IPS-15b (cell line): Measurements from ENCODE around the gene CRIM1.
"Not testable (repeated sequence)": the region's sequence is repeated elsewhere in the genome, so short reads cannot be mapped to it uniquely, and the experiment has no call there.

Source experiments
- H3K27me3 ChIP-seq: one replicate; pipeline ENCODE4 v1.6.1; 2013; ENCODE audit warnings: low read length; ENCODE audit not compliant: control insufficient read depth, insufficient read depth
- H3K36me3 ChIP-seq: one replicate; pipeline ENCODE4 v1.6.1; 2013; ENCODE audit warnings: low read length; ENCODE audit not compliant: control insufficient read depth, insufficient read depth
- H3K4me1 ChIP-seq: one replicate; pipeline ENCODE4 v1.6.1; 2013; ENCODE audit warnings: mild to moderate bottlenecking, low read length; ENCODE audit not compliant: control insufficient read depth, insufficient read depth
- H3K4me3 ChIP-seq: one replicate; pipeline ENCODE4 v1.5.1; 2013; ENCODE audit warnings: low read depth, low read length
- H3K9ac ChIP-seq: one replicate; pipeline ENCODE4 v1.6.1; 2013; ENCODE audit warnings: low read depth, mild to moderate bottlenecking, low read length
- H3K9me3 ChIP-seq: one replicate; pipeline ENCODE4 v1.6.1; 2013; ENCODE audit warnings: mild to moderate bottlenecking, low read length; ENCODE audit not compliant: control insufficient read depth, insufficient read depth

The CRIM1 gene

DNA sequence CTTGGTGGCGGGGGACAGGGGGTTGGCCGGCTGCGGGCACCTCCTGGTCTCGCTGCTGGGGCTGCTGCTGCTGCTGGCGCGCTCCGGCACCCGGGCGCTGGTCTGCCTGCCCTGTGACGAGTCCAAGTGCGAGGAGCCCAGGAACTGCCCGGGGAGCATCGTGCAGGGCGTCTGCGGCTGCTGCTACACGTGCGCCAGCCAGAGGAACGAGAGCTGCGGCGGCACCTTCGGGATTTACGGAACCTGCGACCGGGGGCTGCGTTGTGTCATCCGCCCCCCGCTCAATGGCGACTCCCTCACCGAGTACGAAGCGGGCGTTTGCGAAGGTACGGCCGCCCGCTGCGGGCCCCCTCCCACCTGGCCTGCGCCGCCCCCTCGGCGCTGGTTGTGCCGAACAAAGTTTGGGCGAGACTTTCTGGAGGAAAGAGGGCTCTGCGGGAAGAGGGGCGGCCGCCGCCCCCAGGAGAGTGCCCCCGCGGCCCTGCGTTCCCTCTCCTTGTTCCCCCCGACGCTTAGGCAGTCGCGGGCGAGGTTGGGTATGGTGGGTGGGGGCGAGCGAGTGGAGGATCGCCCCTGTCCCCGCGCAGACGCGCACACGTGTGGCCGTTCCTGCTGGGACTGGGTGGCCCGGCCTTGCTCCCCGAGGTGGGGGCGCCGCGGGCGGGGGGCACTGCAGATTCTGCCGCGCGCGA is 866 bp downstream of the CRIM1 start:
- peak overlapping the region; percentile 38 for H3K9ac ChIP-seq

DNA sequence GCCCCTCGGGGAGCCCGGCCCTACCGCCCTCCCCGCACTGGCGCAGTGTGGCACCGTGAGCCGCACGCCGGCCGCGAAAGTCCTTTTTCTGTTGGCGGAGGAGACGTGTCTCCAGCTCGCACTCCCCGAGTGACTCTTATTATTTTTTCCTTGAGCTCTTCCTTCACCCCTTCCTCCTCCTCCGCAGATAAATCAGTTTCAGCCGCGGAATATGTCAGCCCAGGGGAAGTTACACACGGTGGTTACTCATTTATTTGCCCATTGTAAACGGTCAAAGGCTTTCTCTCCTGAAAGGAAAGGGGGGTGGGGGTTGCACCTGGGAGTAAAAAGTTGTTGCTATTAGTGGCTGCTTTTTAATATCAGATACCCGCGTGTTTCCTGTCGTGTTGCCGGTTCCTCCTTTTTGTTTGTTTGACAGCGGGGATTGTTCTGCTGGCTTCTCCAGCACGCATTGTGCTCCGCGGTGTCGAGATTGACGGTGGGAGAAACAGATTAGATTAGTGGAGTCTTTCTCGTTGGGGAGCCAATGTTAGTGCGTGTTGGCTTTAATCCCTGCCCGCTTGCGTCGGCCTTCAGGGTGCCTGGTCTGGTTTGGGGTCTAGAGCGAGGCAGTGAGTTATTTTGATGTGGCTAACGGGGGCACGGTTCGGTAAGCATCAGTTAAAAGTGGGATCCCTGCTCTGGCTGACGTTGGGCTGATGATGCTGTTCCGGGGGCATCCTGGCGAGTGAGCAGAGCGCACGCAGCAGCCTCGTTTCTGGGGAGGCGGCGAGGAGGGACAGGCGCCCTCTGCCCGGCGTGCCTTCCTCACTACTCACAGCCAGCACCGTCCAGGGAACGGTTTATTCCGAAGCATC is 1.6 kb downstream of the CRIM1 start:
- Histone ChIP-seq H3K27me3 (peaks cover 12% of the 10 kb centered on the region), H3K9ac (peak overlapping the region; percentile 20), H3K4me3 (peak overlapping the region; percentile 73), H3K36me3 (no peaks in the 10 kb centered on the region), H3K9me3 (no peaks in the 10 kb centered on the region), H3K4me1 (peaks cover 26% of the 10 kb centered on the region)

More for the DNA sequence above, 866 bp downstream of the CRIM1 start:
- Histone ChIP-seq H3K9me3 (no peaks in the 10 kb centered on the region), H3K36me3 (no peaks in the 10 kb centered on the region), H3K4me1 (peaks cover 19% of the 10 kb centered on the region), H3K4me3 (peak overlapping the region; percentile 73), H3K27me3 (peaks cover 12% of the 10 kb centered on the region)

DNA sequence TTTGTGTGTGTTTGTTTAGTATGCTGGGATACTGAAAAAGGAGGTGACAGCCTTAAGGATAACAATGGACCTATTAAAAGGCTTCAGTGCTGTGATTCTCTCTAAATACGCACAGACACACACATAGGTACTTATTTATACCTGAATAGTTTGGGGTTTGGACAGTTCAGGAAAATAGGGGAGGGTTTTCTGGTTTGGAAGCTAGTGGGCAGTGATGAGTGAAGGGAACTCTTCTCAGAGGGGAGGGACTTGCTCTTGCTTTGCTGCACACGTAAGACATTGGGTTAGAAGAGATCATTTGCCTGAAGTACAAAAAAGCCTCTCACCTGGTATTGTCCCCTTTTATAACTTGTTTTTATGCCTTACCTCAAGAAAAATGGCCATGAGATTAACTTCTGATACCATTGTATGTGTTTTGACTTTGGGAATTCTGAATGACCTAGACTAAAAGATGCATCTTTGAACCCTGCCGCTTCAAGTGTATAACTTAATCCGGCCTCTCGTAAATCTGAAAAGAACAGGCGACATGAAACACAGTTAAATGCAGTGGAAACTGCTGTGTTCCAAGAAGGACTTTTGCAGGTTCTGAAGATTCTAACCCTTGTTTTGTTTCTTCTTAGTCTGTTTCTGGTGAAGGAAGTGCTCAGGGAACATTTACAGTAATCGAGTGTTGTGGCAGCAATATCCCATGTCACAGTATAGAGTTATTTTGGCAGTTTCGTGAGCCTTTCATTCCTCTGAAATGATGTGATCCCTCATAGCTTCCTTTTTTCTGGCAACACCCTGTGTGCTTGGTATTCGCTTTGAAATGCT is 2.5 kb downstream of the CRIM1 start:
- peaks cover 30% of the 10 kb centered on the region for H3K4me1 ChIP-seq

GRCh38 chr2:36359067-36359466 is 3.5 kb downstream of the CRIM1 start:
- Histone ChIP-seq H3K4me1 (peaks cover 30% of the 10 kb centered on the region), H3K36me3 (no peaks in the 10 kb centered on the region), H3K9me3 (no peaks in the 10 kb centered on the region), H3K4me3 (no peak overlapping the region), H3K9ac (no peak overlapping the region), H3K27me3 (peaks cover 9% of the 10 kb centered on the region)

More for the DNA sequence above, 2.5 kb downstream of the CRIM1 start:
- Histone ChIP-seq H3K36me3 (no peaks in the 10 kb centered on the region), H3K27me3 (peaks cover 12% of the 10 kb centered on the region), H3K9me3 (no peaks in the 10 kb centered on the region), H3K9ac (no peak overlapping the region), H3K4me3 (peak overlapping the region; percentile 73)

DNA sequence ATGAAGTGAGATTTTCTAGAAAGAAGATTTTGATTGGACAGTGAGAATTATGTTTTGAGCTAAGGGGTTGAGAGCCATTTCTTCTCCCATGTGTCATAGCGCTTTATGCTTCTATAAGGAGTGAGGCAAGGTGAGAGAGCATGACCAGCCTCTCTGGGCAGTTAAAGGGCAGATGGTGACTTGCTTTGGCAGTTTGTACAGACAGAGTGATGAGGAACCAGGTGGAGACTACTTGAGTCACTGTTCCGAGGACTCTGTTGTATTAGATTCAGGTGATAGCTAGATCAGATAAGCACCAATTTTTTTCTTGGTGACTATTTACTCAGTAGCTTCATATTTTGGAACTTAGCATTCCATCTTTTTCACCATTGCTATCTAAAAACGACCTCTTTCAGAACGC is 4.5 kb downstream of the CRIM1 start:
- H3K4me1 ChIP-seq: peaks cover 30% of the 10 kb centered on the region
- H3K9ac ChIP-seq: no peak overlapping the region
- no peak overlapping the region for H3K4me3 ChIP-seq
- H3K9me3 ChIP-seq: no peaks in the 10 kb centered on the region
- H3K36me3 ChIP-seq: no peaks in the 10 kb centered on the region
- H3K27me3 ChIP-seq: no peaks in the 10 kb centered on the region

GRCh38 chr2:36360834-36361233 is 5.3 kb downstream of the CRIM1 start:
- Histone ChIP-seq H3K9me3 (no peaks in the 10 kb centered on the region), H3K4me1 (peaks cover 30% of the 10 kb centered on the region), H3K4me3 (no peak overlapping the region), H3K9ac (no peak overlapping the region), H3K27me3 (no peaks in the 10 kb centered on the region), H3K36me3 (no peaks in the 10 kb centered on the region)

GRCh38 chr2:36361396-36361795 is 5.8 kb downstream of the CRIM1 start:
- Histone ChIP-seq H3K9ac (no peak overlapping the region), H3K4me1 (peaks cover 36% of the 10 kb centered on the region), H3K27me3 (no peaks in the 10 kb centered on the region), H3K36me3 (no peaks in the 10 kb centered on the region), H3K4me3 (no peak overlapping the region), H3K9me3 (no peaks in the 10 kb centered on the region)

DNA sequence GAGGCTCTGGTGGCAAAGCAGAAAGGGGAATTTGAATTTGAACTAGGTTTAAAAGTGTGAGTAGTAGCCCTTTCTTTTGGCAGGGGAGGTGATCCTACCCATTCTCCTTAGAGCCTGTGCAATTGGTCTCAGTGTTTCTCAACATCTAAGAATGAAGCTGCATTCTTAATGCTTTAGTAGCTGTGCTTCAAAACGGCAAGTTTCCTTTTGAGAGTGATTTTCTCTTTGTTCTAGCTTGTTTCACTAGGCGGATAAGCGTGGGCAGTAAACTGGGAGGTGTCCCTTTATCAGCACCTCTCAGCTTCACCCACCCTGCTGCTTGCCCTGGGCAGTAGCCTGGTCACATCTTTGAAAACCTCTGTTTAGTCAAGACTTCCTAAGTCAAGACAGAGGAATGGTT is 6.7 kb downstream of the CRIM1 start:
- Histone ChIP-seq H3K27me3 (no peaks in the 10 kb centered on the region), H3K4me1 (peaks cover 44% of the 10 kb centered on the region), H3K4me3 (no peak overlapping the region), H3K36me3 (no peaks in the 10 kb centered on the region), H3K9me3 (no peaks in the 10 kb centered on the region), H3K9ac (no peak overlapping the region)

DNA sequence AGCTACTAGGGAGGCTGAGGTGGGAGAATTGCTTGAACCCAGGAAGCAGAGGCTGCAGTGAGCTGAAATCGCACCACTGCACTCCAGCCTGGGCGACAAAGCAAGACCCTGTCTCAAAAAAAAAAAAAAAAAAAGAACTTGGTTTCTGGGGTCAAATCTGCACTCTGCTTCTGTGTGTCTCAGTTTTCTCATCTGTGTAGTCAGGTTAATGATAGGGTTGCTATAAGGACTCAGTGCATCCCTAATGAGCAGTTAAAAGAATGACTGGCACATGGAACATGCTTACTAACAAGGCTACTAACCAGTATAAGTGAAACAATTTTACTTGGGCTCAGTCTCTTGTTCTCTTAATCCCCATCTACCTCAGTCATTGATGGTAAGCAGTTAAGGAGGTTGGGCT is 7.5 kb downstream of the CRIM1 start:
- not testable (repeated sequence) for H3K36me3 ChIP-seq, H3K9ac ChIP-seq, H3K4me3 ChIP-seq, H3K9me3 ChIP-seq, H3K27me3 ChIP-seq
- peaks cover 52% of the 10 kb centered on the region for H3K4me1 ChIP-seq

DNA sequence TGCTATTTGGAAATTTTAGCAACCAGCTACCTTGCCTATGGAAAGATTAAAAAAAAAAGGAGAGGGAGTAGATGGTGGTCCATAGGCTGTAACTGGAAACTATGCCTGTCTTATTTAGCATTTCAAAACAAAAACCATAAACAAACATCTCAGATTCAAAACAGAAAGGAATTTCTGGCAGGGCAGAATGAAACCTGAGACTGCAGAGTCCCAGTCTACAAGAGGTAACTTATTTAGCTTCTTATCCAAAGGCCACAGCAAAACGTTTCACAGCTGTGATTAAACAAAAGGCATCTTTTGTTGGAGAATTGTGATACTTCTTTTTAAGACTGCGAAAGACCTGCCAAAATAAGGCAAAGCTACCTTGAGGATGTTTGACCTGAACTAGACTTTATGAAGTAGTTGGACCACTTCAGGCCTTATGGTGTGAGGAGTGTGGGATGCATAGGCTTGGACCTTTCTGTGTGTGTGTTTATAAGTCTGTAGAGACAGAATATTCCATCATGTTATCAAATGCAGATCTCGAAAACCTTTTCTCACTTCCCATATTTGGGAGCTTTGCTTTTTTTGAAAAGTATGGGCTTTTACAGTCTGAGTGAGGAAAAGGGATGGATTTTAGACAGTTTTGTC is 11.0 kb downstream of the CRIM1 start:
- Histone ChIP-seq H3K9me3 (no peaks in the 10 kb centered on the region), H3K9ac (no peak overlapping the region), H3K4me1 (peaks cover 52% of the 10 kb centered on the region), H3K36me3 (no peaks in the 10 kb centered on the region), H3K4me3 (no peak overlapping the region), H3K27me3 (no peaks in the 10 kb centered on the region)

DNA sequence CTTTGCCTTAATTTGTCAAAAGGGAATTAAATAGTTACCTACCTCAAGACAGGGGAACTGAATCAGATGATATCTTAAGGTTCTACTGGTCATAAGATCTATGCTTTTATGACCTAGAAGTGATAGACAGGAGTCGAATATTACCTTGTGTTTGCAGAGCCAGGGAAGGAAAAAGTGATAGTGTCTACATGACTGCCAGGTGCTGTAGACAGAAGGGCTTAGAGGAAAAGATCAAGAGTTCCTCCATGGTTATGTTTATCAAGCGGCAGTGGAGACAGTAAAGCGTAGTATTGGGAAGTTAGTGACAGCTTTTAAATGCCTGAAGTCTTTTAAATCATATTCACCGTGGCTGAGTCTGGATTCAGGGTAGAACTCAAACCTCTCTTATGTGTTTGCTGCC is 11.9 kb downstream of the CRIM1 start:
- no peaks in the 10 kb centered on the region for H3K27me3 ChIP-seq
- H3K9me3 ChIP-seq: no peaks in the 10 kb centered on the region
- H3K4me1 ChIP-seq: peaks cover 49% of the 10 kb centered on the region
- H3K36me3 ChIP-seq: no peaks in the 10 kb centered on the region
- H3K9ac ChIP-seq: no peak overlapping the region
- peak overlapping the region; percentile 6 for H3K4me3 ChIP-seq
